OCI-LY7 (cell line): ENCODE data around the gene KIAA1328.

Experiments used
- EZH2phosphoT487 ChIP-seq: fragments of 200-600 bp; sonication (generic); IDR thresholded peaks from 2 replicates; pipeline ENCODE4 v1.6.1; 2018; ENCODE audit warnings: low read depth, borderline replicate concordance, mild to moderate bottlenecking, mixed run types, antibody characterized with exemption, low read length, moderate library complexity, mixed read lengths
- TF ChIP-seq, protein P1 (sequence below): fragments of 200-600 bp; sonication (generic); conservative IDR thresholded peaks from 2 replicates; pipeline ENCODE4 v1.5.1; 2014; ENCODE audit warnings: mild to moderate bottlenecking, antibody characterized with exemption, low read length, moderate library complexity, mixed read lengths

DNA sequence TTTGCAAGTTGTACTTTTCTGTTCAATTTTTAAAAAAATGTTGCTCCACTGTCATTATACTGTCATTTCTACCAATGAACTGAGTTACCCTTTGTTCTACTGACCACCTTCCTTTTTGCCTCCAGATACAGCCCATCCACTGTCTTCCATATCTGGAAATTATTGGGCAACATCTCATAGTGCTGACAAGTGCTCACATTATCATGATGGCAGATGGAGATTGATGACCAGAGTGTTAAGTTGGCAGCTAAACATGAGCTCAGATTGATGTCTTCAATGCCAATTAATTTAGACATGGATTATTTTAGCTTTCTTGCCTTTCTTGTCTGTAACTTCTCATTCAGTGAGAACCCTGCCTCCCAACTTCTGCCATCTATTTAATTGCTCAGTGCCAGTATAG is 76.6 kb downstream of the KIAA1328 start:
- TF ChIP-seq, protein P1, sequence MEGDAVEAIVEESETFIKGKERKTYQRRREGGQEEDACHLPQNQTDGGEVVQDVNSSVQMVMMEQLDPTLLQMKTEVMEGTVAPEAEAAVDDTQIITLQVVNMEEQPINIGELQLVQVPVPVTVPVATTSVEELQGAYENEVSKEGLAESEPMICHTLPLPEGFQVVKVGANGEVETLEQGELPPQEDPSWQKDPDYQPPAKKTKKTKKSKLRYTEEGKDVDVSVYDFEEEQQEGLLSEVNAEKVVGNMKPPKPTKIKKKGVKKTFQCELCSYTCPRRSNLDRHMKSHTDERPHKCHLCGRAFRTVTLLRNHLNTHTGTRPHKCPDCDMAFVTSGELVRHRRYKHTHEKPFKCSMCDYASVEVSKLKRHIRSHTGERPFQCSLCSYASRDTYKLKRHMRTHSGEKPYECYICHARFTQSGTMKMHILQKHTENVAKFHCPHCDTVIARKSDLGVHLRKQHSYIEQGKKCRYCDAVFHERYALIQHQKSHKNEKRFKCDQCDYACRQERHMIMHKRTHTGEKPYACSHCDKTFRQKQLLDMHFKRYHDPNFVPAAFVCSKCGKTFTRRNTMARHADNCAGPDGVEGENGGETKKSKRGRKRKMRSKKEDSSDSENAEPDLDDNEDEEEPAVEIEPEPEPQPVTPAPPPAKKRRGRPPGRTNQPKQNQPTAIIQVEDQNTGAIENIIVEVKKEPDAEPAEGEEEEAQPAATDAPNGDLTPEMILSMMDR: no peak
- no peak for TF ChIP-seq EZH2phosphoT487
